Nasal cavity respiratory epithelium epithelial cell of viscerocranial mucosa (primary cell): ENCODE measurements around the gene AVPR1B. TPM values are rescaled to one million over a fixed set of nuclear protein-coding genes. Genes with fewer than 3 reads are reported as not detected.

ENCODE experiments used
- total RNA-seq: library from RNA; depleted of rRNA; stranded (reverse); fragments of >200 nt; gene quantifications from 2 replicates; pipeline ENCODE4 v1.2.3, GENCODE V29; 2014

Gene AVPR1B
- not detected in 2 replicates for total RNA-seq

DNA sequence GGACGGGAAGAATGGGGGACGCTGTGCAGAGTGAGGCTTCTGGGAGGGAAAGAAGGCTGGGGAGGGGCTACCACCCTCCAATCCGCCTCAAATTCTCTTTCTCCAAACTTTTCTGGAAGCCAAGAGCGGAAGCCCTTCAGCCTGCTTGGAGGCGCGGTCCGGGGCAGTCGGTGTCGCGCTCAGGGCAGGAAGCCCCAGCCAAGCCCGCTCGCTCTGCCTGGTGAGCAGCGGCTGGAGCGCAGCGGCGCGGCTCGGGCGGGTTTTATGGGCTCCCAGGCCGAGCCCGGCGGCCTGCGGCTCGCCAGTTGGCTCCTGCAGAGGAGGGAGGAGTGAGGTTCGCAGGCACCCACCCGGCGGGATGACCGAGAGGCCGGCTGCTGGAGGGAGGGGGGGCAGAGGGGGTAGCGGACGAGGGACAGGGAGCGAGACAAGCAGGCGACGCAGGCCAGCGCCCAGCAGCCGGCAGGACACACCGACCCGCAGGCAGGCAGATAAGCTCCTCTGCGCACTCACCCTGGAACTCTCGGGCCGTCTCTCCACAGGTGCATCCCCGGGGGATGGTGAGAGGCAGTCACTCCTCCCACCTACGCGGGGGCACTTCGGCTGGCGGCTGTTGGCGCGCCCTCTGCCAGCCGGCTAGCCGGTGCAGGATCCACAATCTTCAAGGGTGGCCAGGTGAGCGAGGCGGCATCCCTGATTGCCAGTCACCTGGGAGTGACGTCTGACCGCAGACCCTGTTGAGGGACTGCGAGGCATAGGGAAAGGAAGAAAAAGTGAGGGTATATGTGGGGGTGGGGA lies at the start of gene AVPR1B:
TSS of gene AVPR1B (minus strand) at position 238 of the 798 bp plus-strand sequence. CDS start 498 bp downstream, outside the sequence.

Other genes starting within 250 kb of the AVPR1B start
- gene SLC26A9, start 173.9 kb downstream of the AVPR1B start, total RNA-seq = under 0.01 TPM in 2 replicates
- gene RAB7B, start 114.0 kb downstream of the AVPR1B start, total RNA-seq = 1.7 and 22.7 TPM in 2 replicates
- not detected in 2 replicates for gene CTSE, start 93.5 kb downstream of the AVPR1B start, total RNA-seq
- not detected in 2 replicates for gene RHEX, start 64.2 kb downstream of the AVPR1B start, total RNA-seq
- gene FAM72A, start 85.5 kb upstream of the AVPR1B start, total RNA-seq = 0.68 and 0.85 TPM in 2 replicates
- gene SRGAP2, start 86.2 kb upstream of the AVPR1B start, total RNA-seq = 22.2 and 51.3 TPM in 2 replicates